HepG2 (cell line): ENCODE results near the gene G6PC3. TPM values are rescaled to one million over a fixed set of nuclear protein-coding genes. Genes with fewer than 3 reads are reported as not detected.

Source experiments
- CBFB ChIP-seq: sonication (generic); formaldehyde crosslinking; IDR thresholded peaks from 2 replicates; pipeline ENCODE4 v1.4.0; 2020; ENCODE audit warnings: missing genetic modification reagents
- CERS6 ChIP-seq: sonication (generic); formaldehyde crosslinking; IDR thresholded peaks from 2 replicates; pipeline ENCODE4 v1.5.0; 2020; ENCODE audit warnings: missing genetic modification reagents
- FOSL1 ChIP-seq: sonication (generic); formaldehyde crosslinking; IDR thresholded peaks from 2 replicates; pipeline ENCODE4 v1.9.0; 2021; ENCODE audit warnings: missing genetic modification reagents, borderline replicate concordance
- HMG20B ChIP-seq: conservative IDR thresholded peaks from 2 replicates; pipeline ENCODE4 v1.6.1; 2016; ENCODE audit warnings: missing genetic modification reagents, missing compliant biosample characterization
- KLF12 ChIP-seq: sonication (generic); formaldehyde crosslinking; IDR thresholded peaks from 2 replicates; pipeline ENCODE4 v1.4.0; 2020; ENCODE audit warnings: missing genetic modification reagents, borderline replicate concordance
- KLF16 ChIP-seq, 2 experiments: sonication (generic) in 1 of 2; formaldehyde crosslinking in 1 of 2; IDR thresholded peaks; 2 replicates each; pipeline versions ENCODE4 v1.6.1 to v1.8.0; 2016 to 2023; ENCODE audit warnings: missing genetic modification reagents in 2 of 2, missing compliant biosample characterization in 1 of 2
- MEIS1 ChIP-seq: sonication (generic); formaldehyde crosslinking; IDR thresholded peaks from 2 replicates; pipeline ENCODE4 v1.9.0; 2021; ENCODE audit warnings: mild to moderate bottlenecking, missing genetic modification reagents, moderate library complexity, borderline replicate concordance
- SIX1 ChIP-seq: sonication (generic); formaldehyde crosslinking; IDR thresholded peaks from 2 replicates; pipeline ENCODE4 v1.4.0; 2020; ENCODE audit warnings: missing genetic modification reagents, borderline replicate concordance
- TMF1 ChIP-seq: sonication (generic); formaldehyde crosslinking; IDR thresholded peaks from 2 replicates; pipeline ENCODE4 v1.8.1; 2022; ENCODE audit warnings: low read depth, missing genetic modification reagents
- ZNF230 ChIP-seq: sonication (generic); formaldehyde crosslinking; IDR thresholded peaks from 2 replicates; pipeline ENCODE4 v1.4.0; 2020; ENCODE audit warnings: mild to moderate bottlenecking, missing genetic modification reagents
- ZNF776 ChIP-seq: sonication (generic); formaldehyde crosslinking; IDR thresholded peaks from 2 replicates; pipeline ENCODE4 v1.4.0; 2020; ENCODE audit warnings: mild to moderate bottlenecking, missing genetic modification reagents
- ZNF816 ChIP-seq: sonication (generic); formaldehyde crosslinking; IDR thresholded peaks from 2 replicates; pipeline ENCODE4 v1.8.0; 2022; ENCODE audit warnings: missing genetic modification reagents, mild to moderate bottlenecking, borderline replicate concordance
- polyA plus RNA-seq, 8 experiments: library from polyadenylated mRNA; depleted of rRNA in 3 of 8; stranded (reverse) in 7 of 8; unstranded in 1 of 8; fragments of >200 nt; fragmentation: Illumina TruSeq in 4 of 8; extraction: Trizol in 4 of 8; gene quantifications; 2 replicates each; pipeline versions ENCODE4 v1.2.1 to v1.2.3, GENCODE V29; 2011 to 2016; ENCODE audit warnings: low read depth in 4 of 8, missing spikeins in 1 of 8, mixed read lengths in 1 of 8; ENCODE audit not compliant: insufficient read depth in 1 of 8
- total RNA-seq, 5 experiments: library from RNA; depleted of rRNA; stranded (reverse); fragments of >200 nt; fragmentation: Illumina TruSeq; extraction: Trizol; gene quantifications; 2 replicates each; pipeline ENCODE4 v1.2.3, GENCODE V29; 2016; ENCODE audit warnings: low read depth in 1 of 5
- TF ChIP-seq, protein P1 (sequence below): sonication (generic); formaldehyde crosslinking; conservative IDR thresholded peaks from 2 replicates; pipeline ENCODE4 v1.4.0; 2020; ENCODE audit warnings: missing genetic modification reagents
- TF ChIP-seq, protein P2 (sequence below): sonication (generic); formaldehyde crosslinking; IDR thresholded peaks from 2 replicates; pipeline ENCODE4 v1.5.1; 2020; ENCODE audit warnings: mild to moderate bottlenecking, missing genetic modification reagents, moderate library complexity
- TF ChIP-seq, protein P3 (sequence below): fragments of 450-650 bp; IDR thresholded peaks from 2 replicates; pipeline ENCODE4 v1.6.1; 2017
- TF ChIP-seq, protein P4 (sequence below): sonication (generic); formaldehyde crosslinking; IDR thresholded peaks from 2 replicates; pipeline ENCODE4 v1.8.1; 2022; ENCODE audit warnings: low read depth, mild to moderate bottlenecking, missing genetic modification reagents

The G6PC3 gene
- total and polyA plus RNA-seq, 2 of the 13 experiments (the other 11 are each of a cell fraction or from before 2014, with no cell fraction given): 38.5 to 75.8 TPM

DNA sequence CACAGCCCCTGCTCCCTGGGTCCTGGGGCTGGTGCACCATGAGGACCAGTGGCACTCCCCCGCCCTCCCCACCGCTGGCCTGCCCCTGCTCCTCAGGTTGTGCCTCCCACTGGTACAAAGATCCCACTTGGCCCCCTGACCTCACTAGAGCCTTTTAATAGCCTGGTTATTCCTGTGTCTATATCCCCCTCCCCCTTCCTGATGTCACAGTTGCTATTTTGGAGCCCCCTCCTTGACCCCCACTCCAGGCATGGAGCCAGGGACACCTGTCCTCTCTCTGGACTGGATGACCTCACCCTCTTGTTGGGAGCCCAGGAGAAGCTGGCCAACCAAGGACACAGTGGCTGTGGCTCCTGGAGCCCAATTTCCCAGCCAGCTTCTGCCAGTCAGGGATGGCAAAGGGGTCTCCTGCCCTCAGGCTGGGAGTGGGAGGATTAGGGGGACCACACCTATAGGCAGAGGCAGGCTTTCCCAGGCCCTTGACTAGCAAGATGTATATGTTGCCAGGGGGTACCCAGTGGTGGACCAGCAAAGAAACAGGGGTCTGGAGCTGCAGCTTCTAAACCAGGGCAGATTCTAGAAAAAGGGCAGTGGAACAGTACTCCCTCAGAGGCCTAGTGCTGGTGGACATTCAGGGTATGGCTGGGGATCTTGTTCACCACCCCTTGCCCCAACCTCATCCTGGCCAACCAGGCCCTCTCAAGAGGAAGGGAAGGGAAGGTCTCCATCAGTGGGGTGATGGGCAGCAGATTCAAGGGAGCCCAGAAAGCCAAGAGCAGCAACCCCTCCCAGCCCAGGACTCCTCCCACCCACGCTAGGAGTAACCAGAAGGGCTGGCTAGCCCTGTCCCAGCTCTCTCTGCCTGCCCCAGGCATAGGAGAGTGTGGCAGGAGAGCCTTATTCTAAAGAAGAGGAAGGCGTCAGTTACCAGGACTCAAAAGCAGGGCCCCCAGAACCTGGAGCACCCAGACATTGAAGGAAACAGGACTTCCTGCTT lies 42.0 kb downstream of the G6PC3 start (continued):
- TF ChIP-seq, protein P1, sequence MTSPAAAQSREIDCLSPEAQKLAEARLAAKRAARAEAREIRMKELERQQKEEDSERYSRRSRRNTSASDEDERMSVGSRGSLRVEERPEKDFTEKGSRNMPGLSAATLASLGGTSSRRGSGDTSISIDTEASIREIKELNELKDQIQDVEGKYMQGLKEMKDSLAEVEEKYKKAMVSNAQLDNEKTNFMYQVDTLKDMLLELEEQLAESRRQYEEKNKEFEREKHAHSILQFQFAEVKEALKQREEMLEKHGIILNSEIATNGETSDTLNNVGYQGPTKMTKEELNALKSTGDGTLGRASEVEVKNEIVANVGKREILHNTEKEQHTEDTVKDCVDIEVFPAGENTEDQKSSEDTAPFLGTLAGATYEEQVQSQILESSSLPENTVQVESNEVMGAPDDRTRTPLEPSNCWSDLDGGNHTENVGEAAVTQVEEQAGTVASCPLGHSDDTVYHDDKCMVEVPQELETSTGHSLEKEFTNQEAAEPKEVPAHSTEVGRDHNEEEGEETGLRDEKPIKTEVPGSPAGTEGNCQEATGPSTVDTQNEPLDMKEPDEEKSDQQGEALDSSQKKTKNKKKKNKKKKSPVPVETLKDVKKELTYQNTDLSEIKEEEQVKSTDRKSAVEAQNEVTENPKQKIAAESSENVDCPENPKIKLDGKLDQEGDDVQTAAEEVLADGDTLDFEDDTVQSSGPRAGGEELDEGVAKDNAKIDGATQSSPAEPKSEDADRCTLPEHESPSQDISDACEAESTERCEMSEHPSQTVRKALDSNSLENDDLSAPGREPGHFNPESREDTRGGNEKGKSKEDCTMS: no peak
- TF ChIP-seq, protein P2, sequence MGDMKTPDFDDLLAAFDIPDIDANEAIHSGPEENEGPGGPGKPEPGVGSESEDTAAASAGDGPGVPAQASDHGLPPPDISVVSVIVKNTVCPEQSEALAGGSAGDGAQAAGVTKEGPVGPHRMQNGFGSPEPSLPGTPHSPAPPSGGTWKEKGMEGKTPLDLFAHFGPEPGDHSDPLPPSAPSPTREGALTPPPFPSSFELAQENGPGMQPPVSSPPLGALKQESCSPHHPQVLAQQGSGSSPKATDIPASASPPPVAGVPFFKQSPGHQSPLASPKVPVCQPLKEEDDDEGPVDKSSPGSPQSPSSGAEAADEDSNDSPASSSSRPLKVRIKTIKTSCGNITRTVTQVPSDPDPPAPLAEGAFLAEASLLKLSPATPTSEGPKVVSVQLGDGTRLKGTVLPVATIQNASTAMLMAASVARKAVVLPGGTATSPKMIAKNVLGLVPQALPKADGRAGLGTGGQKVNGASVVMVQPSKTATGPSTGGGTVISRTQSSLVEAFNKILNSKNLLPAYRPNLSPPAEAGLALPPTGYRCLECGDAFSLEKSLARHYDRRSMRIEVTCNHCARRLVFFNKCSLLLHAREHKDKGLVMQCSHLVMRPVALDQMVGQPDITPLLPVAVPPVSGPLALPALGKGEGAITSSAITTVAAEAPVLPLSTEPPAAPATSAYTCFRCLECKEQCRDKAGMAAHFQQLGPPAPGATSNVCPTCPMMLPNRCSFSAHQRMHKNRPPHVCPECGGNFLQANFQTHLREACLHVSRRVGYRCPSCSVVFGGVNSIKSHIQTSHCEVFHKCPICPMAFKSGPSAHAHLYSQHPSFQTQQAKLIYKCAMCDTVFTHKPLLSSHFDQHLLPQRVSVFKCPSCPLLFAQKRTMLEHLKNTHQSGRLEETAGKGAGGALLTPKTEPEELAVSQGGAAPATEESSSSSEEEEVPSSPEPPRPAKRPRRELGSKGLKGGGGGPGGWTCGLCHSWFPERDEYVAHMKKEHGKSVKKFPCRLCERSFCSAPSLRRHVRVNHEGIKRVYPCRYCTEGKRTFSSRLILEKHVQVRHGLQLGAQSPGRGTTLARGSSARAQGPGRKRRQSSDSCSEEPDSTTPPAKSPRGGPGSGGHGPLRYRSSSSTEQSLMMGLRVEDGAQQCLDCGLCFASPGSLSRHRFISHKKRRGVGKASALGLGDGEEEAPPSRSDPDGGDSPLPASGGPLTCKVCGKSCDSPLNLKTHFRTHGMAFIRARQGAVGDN (CRISPR knock-in tag): peak; percentile 70
- TF ChIP-seq, protein P3, sequence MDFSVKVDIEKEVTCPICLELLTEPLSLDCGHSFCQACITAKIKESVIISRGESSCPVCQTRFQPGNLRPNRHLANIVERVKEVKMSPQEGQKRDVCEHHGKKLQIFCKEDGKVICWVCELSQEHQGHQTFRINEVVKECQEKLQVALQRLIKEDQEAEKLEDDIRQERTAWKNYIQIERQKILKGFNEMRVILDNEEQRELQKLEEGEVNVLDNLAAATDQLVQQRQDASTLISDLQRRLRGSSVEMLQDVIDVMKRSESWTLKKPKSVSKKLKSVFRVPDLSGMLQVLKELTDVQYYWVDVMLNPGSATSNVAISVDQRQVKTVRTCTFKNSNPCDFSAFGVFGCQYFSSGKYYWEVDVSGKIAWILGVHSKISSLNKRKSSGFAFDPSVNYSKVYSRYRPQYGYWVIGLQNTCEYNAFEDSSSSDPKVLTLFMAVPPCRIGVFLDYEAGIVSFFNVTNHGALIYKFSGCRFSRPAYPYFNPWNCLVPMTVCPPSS: no peak
- no peak for TF ChIP-seq ZNF816 (CRISPR knock-in tag)
- TF ChIP-seq MEIS1 (CRISPR knock-in tag): no peak
- TF ChIP-seq KLF12 (CRISPR knock-in tag): no peak
- TF ChIP-seq TMF1 (CRISPR knock-in tag): no peak
- no peak for TF ChIP-seq CBFB (CRISPR knock-in tag)
- no peak for TF ChIP-seq HMG20B (CRISPR knock-in tag)
- TF ChIP-seq CERS6 (CRISPR knock-in tag): no peak
- TF ChIP-seq ZNF230 (CRISPR knock-in tag): no peak
- TF ChIP-seq FOSL1 (CRISPR knock-in tag): no peak
- TF ChIP-seq SIX1 (CRISPR knock-in tag): no peak
- TF ChIP-seq, protein P4, sequence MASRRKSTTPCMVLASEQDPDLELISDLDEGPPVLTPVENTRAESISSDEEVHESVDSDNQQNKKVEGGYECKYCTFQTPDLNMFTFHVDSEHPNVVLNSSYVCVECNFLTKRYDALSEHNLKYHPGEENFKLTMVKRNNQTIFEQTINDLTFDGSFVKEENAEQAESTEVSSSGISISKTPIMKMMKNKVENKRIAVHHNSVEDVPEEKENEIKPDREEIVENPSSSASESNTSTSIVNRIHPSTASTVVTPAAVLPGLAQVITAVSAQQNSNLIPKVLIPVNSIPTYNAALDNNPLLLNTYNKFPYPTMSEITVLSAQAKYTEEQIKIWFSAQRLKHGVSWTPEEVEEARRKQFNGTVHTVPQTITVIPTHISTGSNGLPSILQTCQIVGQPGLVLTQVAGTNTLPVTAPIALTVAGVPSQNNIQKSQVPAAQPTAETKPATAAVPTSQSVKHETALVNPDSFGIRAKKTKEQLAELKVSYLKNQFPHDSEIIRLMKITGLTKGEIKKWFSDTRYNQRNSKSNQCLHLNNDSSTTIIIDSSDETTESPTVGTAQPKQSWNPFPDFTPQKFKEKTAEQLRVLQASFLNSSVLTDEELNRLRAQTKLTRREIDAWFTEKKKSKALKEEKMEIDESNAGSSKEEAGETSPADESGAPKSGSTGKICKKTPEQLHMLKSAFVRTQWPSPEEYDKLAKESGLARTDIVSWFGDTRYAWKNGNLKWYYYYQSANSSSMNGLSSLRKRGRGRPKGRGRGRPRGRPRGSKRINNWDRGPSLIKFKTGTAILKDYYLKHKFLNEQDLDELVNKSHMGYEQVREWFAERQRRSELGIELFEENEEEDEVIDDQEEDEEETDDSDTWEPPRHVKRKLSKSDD (CRISPR knock-in tag): no peak
- TF ChIP-seq KLF16 (CRISPR knock-in tag; IDR thresholded peaks at IDR 0.05): no peak
- TF ChIP-seq ZNF776 (CRISPR knock-in tag): 0 out of 2 replicates have a peak, but pooled peaks have one; percentile 10
